D721Med (cell line): ENCODE results near the gene COL4A3.

Experiments used
- DNase-seq: peaks from one replicate; pipeline ENCODE4 v3.0.0; 2011; ENCODE audit warnings: low spot score; ENCODE audit not compliant: insufficient read length
- FAIRE-seq: peaks from 2 replicates; lab custom pipeline; 2011; peaks lifted over from hg19 to GRCh38; lab: Jason Lieb, UNC
- TF ChIP-seq, protein P1 (sequence below): IDR thresholded peaks from 2 replicates; pipeline ENCODE4 v1.5.1; 2012; ENCODE audit warnings: mild to moderate bottlenecking, control low read depth; ENCODE audit not compliant: insufficient read depth; ENCODE audit errors: missing control alignments

The COL4A3 gene

DNA sequence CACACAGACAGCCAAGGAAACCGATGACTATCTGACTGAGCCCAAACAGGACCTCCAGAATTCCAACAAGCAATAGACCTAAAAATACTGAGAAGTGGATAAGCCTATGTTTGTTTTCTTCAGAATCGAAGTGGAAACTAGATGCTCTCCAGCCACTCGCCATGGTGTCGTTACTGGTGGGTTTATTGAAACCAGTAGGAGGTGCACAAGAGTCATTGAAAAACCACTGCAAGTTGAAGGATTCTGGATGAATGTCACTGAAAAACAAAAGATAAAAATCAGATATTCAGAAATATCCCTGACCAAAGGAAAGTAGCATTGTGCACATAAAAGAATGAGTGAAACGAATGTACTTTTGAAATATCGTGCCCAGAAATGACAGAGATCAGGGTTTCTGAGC is 199.3 kb downstream of the COL4A3 start:
- TF ChIP-seq, protein P1, sequence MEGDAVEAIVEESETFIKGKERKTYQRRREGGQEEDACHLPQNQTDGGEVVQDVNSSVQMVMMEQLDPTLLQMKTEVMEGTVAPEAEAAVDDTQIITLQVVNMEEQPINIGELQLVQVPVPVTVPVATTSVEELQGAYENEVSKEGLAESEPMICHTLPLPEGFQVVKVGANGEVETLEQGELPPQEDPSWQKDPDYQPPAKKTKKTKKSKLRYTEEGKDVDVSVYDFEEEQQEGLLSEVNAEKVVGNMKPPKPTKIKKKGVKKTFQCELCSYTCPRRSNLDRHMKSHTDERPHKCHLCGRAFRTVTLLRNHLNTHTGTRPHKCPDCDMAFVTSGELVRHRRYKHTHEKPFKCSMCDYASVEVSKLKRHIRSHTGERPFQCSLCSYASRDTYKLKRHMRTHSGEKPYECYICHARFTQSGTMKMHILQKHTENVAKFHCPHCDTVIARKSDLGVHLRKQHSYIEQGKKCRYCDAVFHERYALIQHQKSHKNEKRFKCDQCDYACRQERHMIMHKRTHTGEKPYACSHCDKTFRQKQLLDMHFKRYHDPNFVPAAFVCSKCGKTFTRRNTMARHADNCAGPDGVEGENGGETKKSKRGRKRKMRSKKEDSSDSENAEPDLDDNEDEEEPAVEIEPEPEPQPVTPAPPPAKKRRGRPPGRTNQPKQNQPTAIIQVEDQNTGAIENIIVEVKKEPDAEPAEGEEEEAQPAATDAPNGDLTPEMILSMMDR, result peak; percentile 23
- FAIRE-seq, result no peak
- DNase-seq, result no peak
